ENCODE data around the gene AQP3. TPM values are rescaled to one million over a fixed set of nuclear protein-coding genes. Genes with fewer than 3 reads are reported as not detected.

The AQP3 gene
- total RNA-seq, 4 donors from 2014 or later, result 4.2 to 12.7 (median 6.8) TPM

GRCh38 chr9:33440204-33440603 lies 7.2 kb downstream of the AQP3 start:
- Histone ChIP-seq H3K9me3 (no peaks in the 10 kb centered on the region), H3K36me3 (peaks cover 0 to 19% (median 2%) of the 10 kb centered on the region in 4 donors), H3K4me3 (no peak overlapping the region), H3K27me3 (peaks cover 0 to 16% (median 0%) of the 10 kb centered on the region in 4 donors), H3K27ac (replicated peaks in 1 of 4) (no peak overlapping the region), H3K4me1 (peaks cover 0 to 16% (median 9%) of the 10 kb centered on the region in 4 donors)
- 92% methylated on average over 7 of the region's 7 CpGs for WGBS
- no peak for TF ChIP-seq CTCF (IDR thresholded peaks at IDR 0.05)
- TF ChIP-seq POLR2AphosphoS5 (IDR thresholded peaks at IDR 0.05), result no peak
- TF ChIP-seq POLR2A (IDR thresholded peaks at IDR 0.05; ENCODE audit: low read depth), result no peak
- no peak for TF ChIP-seq EP300 (IDR thresholded peaks at IDR 0.05)
- intact Hi-C loops (cut with DNase I), result no loop called here
- no peak for DNase-seq (ENCODE audit: extremely low spot score)

- Histone ChIP-seq H3K4me1 (peaks cover 0 to 16% (median 9%) of the 10 kb centered on the region in 4 donors), H3K27ac (replicated peaks in 1 of 4) (no peak overlapping the region), H3K36me3 (peaks cover 0 to 19% (median 2%) of the 10 kb centered on the region in 4 donors), H3K4me3 (no peak overlapping the region), H3K9me3 (no peaks in the 10 kb centered on the region), H3K27me3 (peaks cover 0 to 16% (median 0%) of the 10 kb centered on the region in 4 donors)
- intact Hi-C loops (cut with DNase I), result no loop called here
- no peak for TF ChIP-seq POLR2A (IDR thresholded peaks at IDR 0.05; ENCODE audit: low read depth)
- no peak for TF ChIP-seq POLR2AphosphoS5 (IDR thresholded peaks at IDR 0.05)
- TF ChIP-seq CTCF (IDR thresholded peaks at IDR 0.05), result no peak
- TF ChIP-seq EP300 (IDR thresholded peaks at IDR 0.05), result no peak
- no peak for DNase-seq (ENCODE audit: extremely low spot score)
- WGBS, result 67% methylated on average over 6 of the region's 6 CpGs
Observed at GRCh38 chr9:33439731-33440130, 7.7 kb downstream of the AQP3 start.

- H3K9me3 ChIP-seq, result no peaks in the 10 kb centered on the region
- H3K27me3 ChIP-seq, result peaks cover 0 to 16% (median 0%) of the 10 kb centered on the region in 4 donors
- 70% methylated on average over 7 of the region's 7 CpGs for WGBS
- no peak for TF ChIP-seq POLR2AphosphoS5 (IDR thresholded peaks at IDR 0.05)
- TF ChIP-seq POLR2A (IDR thresholded peaks at IDR 0.05; ENCODE audit: low read depth), result no peak
- no peak for TF ChIP-seq EP300 (IDR thresholded peaks at IDR 0.05)
- no peak for TF ChIP-seq CTCF (IDR thresholded peaks at IDR 0.05)
- peaks cover 0 to 16% (median 9%) of the 10 kb centered on the region in 4 donors for H3K4me1 ChIP-seq
- intact Hi-C loops (cut with DNase I), result no loop called here
- H3K4me3 ChIP-seq, result no peak overlapping the region
- no peak for DNase-seq (ENCODE audit: extremely low spot score)
- H3K36me3 ChIP-seq, result peaks cover 0 to 19% (median 2%) of the 10 kb centered on the region in 4 donors
- no peak overlapping the region for H3K27ac ChIP-seq (replicated peaks in 1 of 4)
Observed at GRCh38 chr9:33438926-33439680, 8.3 kb downstream of the AQP3 start.

- Histone ChIP-seq H3K36me3 (peaks cover 0 to 12% (median 2%) of the 10 kb centered on the region in 4 donors), H3K4me3 (no peak overlapping the region), H3K4me1 (peaks cover 0 to 16% (median 9%) of the 10 kb centered on the region in 4 donors), H3K27me3 (peaks cover 0 to 16% (median 0%) of the 10 kb centered on the region in 4 donors), H3K9me3 (no peaks in the 10 kb centered on the region), H3K27ac (replicated peaks in 1 of 4) (no peak overlapping the region)
- intact Hi-C loops (cut with DNase I), result no loop called here
- no peak for DNase-seq (ENCODE audit: extremely low spot score)
- TF ChIP-seq EP300 (IDR thresholded peaks at IDR 0.05) (no peak), POLR2AphosphoS5 (IDR thresholded peaks at IDR 0.05) (no peak), CTCF (IDR thresholded peaks at IDR 0.05) (no peak), POLR2A (IDR thresholded peaks at IDR 0.05; ENCODE audit: low read depth) (no peak)
- WGBS, result 88% methylated on average over 1 of the region's 1 CpG
Observed at GRCh38 chr9:33437898-33438297, 9.5 kb downstream of the AQP3 start.

Data from esophagus muscularis mucosa (tissue), 4 donors.